ENCODE results near the gene C1QTNF2.

DNA sequence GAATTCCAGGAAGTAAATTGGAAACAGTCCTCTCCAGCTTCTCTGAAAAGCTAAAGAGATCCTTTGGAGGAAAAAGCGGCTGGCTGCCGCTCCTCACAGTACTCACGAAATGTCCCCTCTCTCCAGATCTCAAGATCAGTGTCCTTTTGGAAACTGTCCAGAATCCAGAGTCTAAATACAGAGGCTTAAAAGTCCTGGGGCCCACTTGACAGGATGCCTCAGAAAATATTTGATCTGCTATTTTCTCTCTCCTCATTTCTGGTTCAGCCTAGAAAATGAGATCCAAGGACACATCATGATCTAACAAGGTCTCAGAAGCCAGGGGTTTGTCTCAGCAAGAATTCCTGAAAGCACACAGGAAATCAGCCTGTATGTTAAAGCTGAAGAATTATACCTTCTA lies 7.2 kb downstream of the C1QTNF2 start:
- no peak for TF ChIP-seq YY1 (IDR thresholded peaks at IDR 0.05; ENCODE audit: insufficient read depth, insufficient read length)
- TF ChIP-seq ZNF274 (IDR thresholded peaks at IDR 0.05; ENCODE audit: low read depth, low read length): no peak
- TF ChIP-seq SUZ12 (IDR thresholded peaks at IDR 0.05; ENCODE audit: extremely low read depth, insufficient read depth, insufficient read length): no peak
